GM23338 (cell line): ENCODE measurements around the gene VCL. TPM values are rescaled to one million over a fixed set of nuclear protein-coding genes. Genes with fewer than 3 reads are reported as not detected.

Experiments used
- ATAC-seq: fragments of 200-7000 bp; cut with Tn5 transposase; 3 replicates; pipeline ENCODE4 v1.9.1; 2020
- DNase-seq: peaks from one replicate; pipeline ENCODE4 v3.0.0-alpha.2; 2015; ENCODE audit warnings: low spot score
- H2AFZ ChIP-seq: fragments of 200-600 bp; sonication (generic); 2 replicates; pipeline ENCODE4 v1.8.0; 2016; ENCODE audit warnings: antibody characterized with exemption, mild to moderate bottlenecking, moderate library complexity
- H3F3A ChIP-seq: fragments of 200-600 bp; sonication (generic); replicated peaks from 2 replicates; pipeline ENCODE4 v1.8.0; 2017; ENCODE audit warnings: antibody characterized with exemption, mixed run types, low read depth
- H3K27ac ChIP-seq: fragments of 200-600 bp; sonication (generic); 2 replicates; pipeline ENCODE4 v1.6.1; 2016; ENCODE audit warnings: low read depth
- H3K27me3 ChIP-seq: fragments of 200-600 bp; sonication (generic); 2 replicates; pipeline ENCODE4 v1.8.0; 2016; ENCODE audit warnings: mild to moderate bottlenecking, mixed run types, moderate library complexity; ENCODE audit not compliant: insufficient read depth
- H3K36me3 ChIP-seq: fragments of 200-600 bp; sonication (generic); 2 replicates; pipeline ENCODE4 v1.8.0; 2016; ENCODE audit warnings: mild to moderate bottlenecking; ENCODE audit not compliant: insufficient read depth
- H3K4me1 ChIP-seq: fragments of 200-600 bp; sonication (generic); 2 replicates; pipeline ENCODE4 v1.8.0; 2016; ENCODE audit warnings: mild to moderate bottlenecking, moderate library complexity; ENCODE audit not compliant: insufficient read depth
- H3K4me2 ChIP-seq: fragments of 200-600 bp; sonication (generic); 2 replicates; pipeline ENCODE4 v1.7.1; 2017; ENCODE audit warnings: mixed run types
- H3K4me3 ChIP-seq: fragments of 200-600 bp; sonication (generic); 2 replicates; pipeline ENCODE4 v1.6.1; 2016; ENCODE audit warnings: mixed run types
- H3K79me2 ChIP-seq: fragments of 200-600 bp; sonication (generic); replicated peaks from 2 replicates; pipeline ENCODE4 v1.8.0; 2017; ENCODE audit warnings: mild to moderate bottlenecking; ENCODE audit not compliant: insufficient read depth
- H3K9me2 ChIP-seq: fragments of 200-600 bp; sonication (generic); 2 replicates; pipeline ENCODE4 v1.8.0; 2017; ENCODE audit not compliant: insufficient read depth
- H4K20me1 ChIP-seq: fragments of 200-600 bp; sonication (generic); replicated peaks from 2 replicates; pipeline ENCODE4 v1.8.0; 2017; ENCODE audit warnings: mild to moderate bottlenecking; ENCODE audit not compliant: insufficient read depth
- H3K27ac Mint-ChIP-seq: 2 replicates; pipeline ENCODE4 v1.8.0; 2020; ENCODE audit warnings: inconsistent platforms, mild to moderate bottlenecking, moderate library complexity, mixed read lengths
- H3K27me3 Mint-ChIP-seq: 3 replicates; pipeline ENCODE4 v1.8.0; 2022; ENCODE audit warnings: low read depth, mild to moderate bottlenecking, moderate library complexity, mixed read lengths, inconsistent platforms; ENCODE audit not compliant: insufficient read depth, poor library complexity
- H3K36me3 Mint-ChIP-seq: 3 replicates; pipeline ENCODE4 v1.8.0; 2021; ENCODE audit warnings: low read depth, mild to moderate bottlenecking, inconsistent platforms, moderate library complexity, mixed read lengths
- H3K4me1 Mint-ChIP-seq: 3 replicates; pipeline ENCODE4 v1.8.0; 2020; ENCODE audit warnings: mild to moderate bottlenecking, inconsistent platforms, mixed read lengths
- H3K4me3 Mint-ChIP-seq: 3 replicates; pipeline ENCODE4 v1.8.0; 2021; ENCODE audit warnings: moderate library complexity, mild to moderate bottlenecking, inconsistent platforms, mixed read lengths
- H3K9me3 Mint-ChIP-seq: 3 replicates; pipeline ENCODE4 v1.8.0; 2020; ENCODE audit warnings: moderate library complexity, mild to moderate bottlenecking, inconsistent platforms, mixed read lengths
- CREB1 ChIP-seq: fragments of 250-450 bp; sonication (Bioruptor Pico); IDR thresholded peaks from 2 replicates; pipeline ENCODE4 v1.5.0; 2020; ENCODE audit warnings: low read depth, mild to moderate bottlenecking, moderate library complexity
- CTCF ChIP-seq, 2 experiments: fragments of 200-600 bp in 1 of 2; sonication (generic) in 1 of 2; conservative IDR thresholded peaks; 2 replicates each; pipeline versions ENCODE4 v1.5.1 to v1.6.1; 2016 to 2017; ENCODE audit warnings: antibody characterized with exemption in 2 of 2, low read depth in 2 of 2, mild to moderate bottlenecking in 2 of 2, moderate library complexity in 1 of 2
- ETS1 ChIP-seq: IDR thresholded peaks from 2 replicates; pipeline ENCODE4 v1.6.1; 2016; ENCODE audit warnings: antibody characterized with exemption
- EZH2 ChIP-seq: fragments of 200-600 bp; sonication (generic); IDR thresholded peaks from one replicate; pipeline ENCODE4 v1.8.0; 2017; ENCODE audit warnings: antibody characterized with exemption, mild to moderate bottlenecking, low read depth; ENCODE audit not compliant: unreplicated experiment
- EZH2phosphoT487 ChIP-seq: fragments of 200-600 bp; sonication (generic); IDR thresholded peaks from one replicate; pipeline ENCODE4 v1.8.1; 2018; ENCODE audit warnings: antibody characterized with exemption; ENCODE audit not compliant: unreplicated experiment
- JUNB ChIP-seq: IDR thresholded peaks from one replicate; pipeline ENCODE4 v1.6.1; 2016; ENCODE audit warnings: antibody characterized with exemption; ENCODE audit not compliant: unreplicated experiment
- NANOG ChIP-seq: IDR thresholded peaks from 2 replicates; pipeline ENCODE4 v1.6.1; 2016; ENCODE audit warnings: antibody characterized with exemption, borderline replicate concordance
- POLR2AphosphoS5 ChIP-seq: IDR thresholded peaks from 2 replicates; pipeline ENCODE4 v1.6.1; 2016; ENCODE audit warnings: antibody characterized with exemption, low read depth
- REST ChIP-seq: IDR thresholded peaks from one replicate; pipeline ENCODE4 v1.6.1; 2018; ENCODE audit warnings: antibody characterized with exemption; ENCODE audit not compliant: unreplicated experiment
- STAT1 ChIP-seq: IDR thresholded peaks from one replicate; pipeline ENCODE4 v1.6.1; 2016; ENCODE audit warnings: antibody characterized with exemption; ENCODE audit not compliant: unreplicated experiment
- ZNF114 ChIP-seq: fragments of 250-450 bp; sonication (Bioruptor Pico); IDR thresholded peaks from 2 replicates; pipeline ENCODE4 v1.5.0; 2020; ENCODE audit warnings: mild to moderate bottlenecking, moderate library complexity
- ZNF331 ChIP-seq: fragments of 250-450 bp; sonication (Bioruptor Pico); IDR thresholded peaks from 2 replicates; pipeline ENCODE4 v1.5.0; 2020; ENCODE audit warnings: low read depth, mild to moderate bottlenecking, moderate library complexity
- ZNF462 ChIP-seq: fragments of 250-450 bp; sonication (Bioruptor Pico); IDR thresholded peaks from 2 replicates; pipeline ENCODE4 v1.5.0; 2020; ENCODE audit warnings: mild to moderate bottlenecking, moderate library complexity
- polyA plus RNA-seq: library from polyadenylated mRNA; unstranded; fragments of >200 nt; fragmentation: Nextera tagmentation; extraction: Ambion mirVana; gene quantifications from 2 replicates; pipeline ENCODE4 v1.2.1, GENCODE V29; 2016
- total RNA-seq: library from RNA; depleted of rRNA; stranded (reverse); fragments of >200 nt; shearing (Covaris generic); gene quantifications from 2 replicates; pipeline ENCODE4 v1.2.3, GENCODE V29; 2014

The VCL gene
- total and polyA plus RNA-seq, 2 experiments from 2014 or later, result 60.7 to 254 TPM

DNA sequence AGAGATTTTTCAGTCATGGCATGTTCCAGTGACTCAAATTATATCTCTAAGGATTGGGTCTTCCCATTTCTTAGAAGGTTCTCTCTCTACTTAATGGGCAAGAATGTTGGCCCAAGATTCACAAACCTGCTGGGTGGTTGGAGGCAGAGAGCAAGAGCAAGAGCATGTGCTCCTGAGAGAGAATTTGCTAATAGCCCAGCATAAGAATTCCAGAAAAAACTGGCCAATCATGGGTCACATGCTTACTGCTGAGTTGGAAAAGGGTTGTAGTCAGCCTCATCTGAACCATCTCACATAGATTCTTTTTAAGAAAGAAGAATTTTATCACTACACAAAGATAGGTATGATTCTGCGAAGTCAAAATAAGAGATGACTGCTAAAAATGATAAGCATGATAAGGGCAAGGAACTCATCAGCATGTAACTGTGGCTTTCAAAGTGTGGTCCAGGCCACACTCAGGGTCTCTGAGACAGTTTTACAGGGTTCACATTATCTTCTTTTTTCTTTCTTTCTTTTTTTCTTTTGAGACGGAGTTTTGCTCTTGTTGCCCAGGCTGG, 8.2 kb upstream of the VCL start:
- Histone ChIP-seq H3K9me2 (no peaks in the 10 kb centered on the region), H4K20me1 (no peaks in the 10 kb centered on the region), H3K4me1 (no peaks in the 10 kb centered on the region), H2AFZ (peak overlapping the region; percentile 85; the same call in 1 of the 2 replicates), H3K36me3 (no peaks in the 10 kb centered on the region), H3K79me2 (no peaks in the 10 kb centered on the region), H3K27ac (no peak overlapping the region), H3K4me3 (no peak overlapping the region), H3F3A (no peaks in the 10 kb centered on the region), H3K4me2 (no peak overlapping the region), H3K27me3 (no peaks in the 10 kb centered on the region)
- no peaks in the 10 kb centered on the region for H3K9me3 Mint-ChIP-seq
- no peak overlapping the region for H3K4me3 Mint-ChIP-seq
- no peaks in the 10 kb centered on the region for H3K36me3 Mint-ChIP-seq
- ATAC-seq (no peak), DNase-seq (no peak)
- H3K27ac Mint-ChIP-seq, result no peak overlapping the region
- H3K4me1 Mint-ChIP-seq, result no peaks in the 10 kb centered on the region
- TF ChIP-seq CREB1 (no peak), EZH2 (no peak), ZNF331 (CRISPR knock-in tag) (no peak), JUNB (no peak), ZNF462 (no peak), NANOG (no peak), EZH2phosphoT487 (no peak), POLR2AphosphoS5 (no peak), ETS1 (no peak), CTCF (conservative IDR thresholded peaks at IDR 0.05; ENCODE audit: low read depth in 2 of 2) (no peak), STAT1 (no peak), REST (no peak), ZNF114 (CRISPR knock-in tag) (no peak)
- peaks cover 4% of the 10 kb centered on the region for H3K27me3 Mint-ChIP-seq
